ENCODE results near the gene UBE2R2.
A peak's percentile ranks its signal among the peaks of the same experiment; 100 is the strongest.
"Not testable (repeated sequence)": the region's sequence is repeated elsewhere in the genome, so short reads cannot be mapped to it uniquely, and the experiment has no call there.

Gene UBE2R2

GRCh38 chr9:33816327-33817252 is at the start of gene UBE2R2:
Gene UBE2R2 (plus strand): TSS chr9:33817160. CDS start chr9:33817758, 598 bp downstream.
- H3K27ac ChIP-seq = peak within 1 kb of the TSS; percentile 99
- TF ChIP-seq ZFX (IDR thresholded peaks at IDR 0.05) (no peak), CTCF (conservative IDR thresholded peaks at IDR 0.05) (no peak)

GRCh38 chr9:33770156-33770880 is 46.6 kb upstream of the UBE2R2 start:
- not testable (repeated sequence) for H3K27ac ChIP-seq

- H3K27ac ChIP-seq = not testable (repeated sequence)
Observed at GRCh38 chr9:33773135-33773534, 43.8 kb upstream of the UBE2R2 start.

GRCh38 chr9:33774074-33774659 is 42.8 kb upstream of the UBE2R2 start:
- H3K27ac ChIP-seq = not testable (repeated sequence)

GRCh38 chr9:33776578-33776977 is 40.4 kb upstream of the UBE2R2 start:
- no peak overlapping the region for H3K27ac ChIP-seq
- no peak for TF ChIP-seq ZFX (IDR thresholded peaks at IDR 0.05)
- TF ChIP-seq CTCF (conservative IDR thresholded peaks at IDR 0.05) = no peak

- H3K27ac ChIP-seq = no peak overlapping the region
- TF ChIP-seq ZFX (IDR thresholded peaks at IDR 0.05) (no peak), CTCF (conservative IDR thresholded peaks at IDR 0.05) (peak; percentile 94)
Observed at GRCh38 chr9:33778700-33779351, 38.1 kb upstream of the UBE2R2 start.

- no peak overlapping the region for H3K27ac ChIP-seq
- TF ChIP-seq ZFX (IDR thresholded peaks at IDR 0.05) (no peak), CTCF (conservative IDR thresholded peaks at IDR 0.05) (no peak)
Observed at GRCh38 chr9:33780276-33780675, 36.7 kb upstream of the UBE2R2 start.

- no peak overlapping the region for H3K27ac ChIP-seq
- TF ChIP-seq CTCF (conservative IDR thresholded peaks at IDR 0.05) (no peak), ZFX (IDR thresholded peaks at IDR 0.05) (no peak)
Observed at GRCh38 chr9:33781736-33782135, 35.2 kb upstream of the UBE2R2 start.

All from C4-2B (cell line).